Stimulated activated CD4-positive, alpha-beta T cell treated with anti-CD3 and anti-CD28 coated beads, TNF-alpha, amount 100 ng/mL, for 48 hours (primary cell): Measurements from ENCODE around the gene PAK1.
A peak's percentile ranks its signal among the peaks of the same experiment; 100 is the strongest.

Experiments
- DNase-seq, 3 donors: peaks; one replicate each; pipeline ENCODE4 v3.0.0-alpha.2; 2020; ENCODE audit warnings: low read depth in 3 of 3

The PAK1 gene

DNA sequence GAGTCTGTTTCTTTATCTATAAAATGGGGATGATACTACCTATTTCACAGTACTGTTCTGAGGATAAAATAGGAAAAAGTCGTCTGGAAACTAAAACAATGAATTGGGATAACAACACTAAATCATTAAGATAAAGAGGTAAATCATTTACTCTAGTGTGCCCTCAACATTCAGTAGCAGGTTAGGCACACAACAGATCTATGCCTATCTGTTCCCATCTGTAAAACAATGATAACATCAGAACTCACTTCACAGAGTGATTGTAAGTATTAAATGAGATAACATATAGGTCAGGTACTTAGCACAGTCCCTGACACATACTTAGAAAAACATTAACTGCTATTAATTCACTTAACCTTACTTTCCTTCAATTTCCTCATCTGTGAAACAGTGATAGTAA lies 36.9 kb downstream of the PAK1 start:
- no peak for DNase-seq

DNA sequence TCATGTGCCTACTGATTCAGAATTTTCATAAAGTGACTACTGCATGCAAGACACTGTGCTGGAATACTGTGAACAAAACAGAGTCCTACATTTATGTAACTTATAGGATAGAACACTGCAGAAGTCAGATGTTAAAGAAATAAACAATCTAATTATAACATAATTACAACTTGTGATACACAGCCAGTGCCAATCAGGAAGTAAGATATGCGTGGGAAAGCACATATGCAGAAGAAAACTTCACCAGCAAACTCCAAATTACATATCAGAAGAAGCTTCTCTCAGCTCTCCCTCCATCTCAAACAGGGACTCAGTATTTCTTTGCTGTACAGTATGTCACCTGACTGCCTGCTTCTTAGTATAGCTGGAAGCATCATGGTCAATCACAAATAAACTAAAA lies 37.4 kb downstream of the PAK1 start:
- no peak for DNase-seq

GRCh38 chr11:77435972-77436371 lies 37.9 kb downstream of the PAK1 start:
- DNase-seq: no peak

- DNase-seq: no peak
These were observed 42.1 kb downstream of the PAK1 start for GRCh38 chr11:77431813-77432212.

DNA sequence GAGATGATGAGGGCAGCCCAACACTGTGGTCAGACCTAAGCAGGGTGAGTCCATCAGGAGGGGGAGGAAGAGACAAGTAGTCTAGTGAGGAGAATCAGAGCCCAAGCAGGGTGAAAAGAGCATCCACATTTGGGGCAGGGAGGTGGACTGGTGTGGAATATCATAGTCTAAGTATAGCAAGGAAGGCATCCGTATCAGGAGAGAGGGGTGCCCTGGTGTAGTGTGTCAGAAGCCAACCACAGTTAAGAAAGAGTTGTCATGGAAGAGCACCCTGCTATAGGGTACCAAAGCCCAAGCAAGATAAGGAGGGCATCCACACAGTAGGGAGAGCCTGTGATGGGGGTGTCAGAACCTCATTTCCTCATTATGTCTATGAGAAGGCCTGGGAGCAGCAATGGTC lies 45.3 kb downstream of the PAK1 start:
- DNase-seq: no peak

- DNase-seq: no peak
These were observed 48.5 kb downstream of the PAK1 start for GRCh38 chr11:77425346-77425745.

DNA sequence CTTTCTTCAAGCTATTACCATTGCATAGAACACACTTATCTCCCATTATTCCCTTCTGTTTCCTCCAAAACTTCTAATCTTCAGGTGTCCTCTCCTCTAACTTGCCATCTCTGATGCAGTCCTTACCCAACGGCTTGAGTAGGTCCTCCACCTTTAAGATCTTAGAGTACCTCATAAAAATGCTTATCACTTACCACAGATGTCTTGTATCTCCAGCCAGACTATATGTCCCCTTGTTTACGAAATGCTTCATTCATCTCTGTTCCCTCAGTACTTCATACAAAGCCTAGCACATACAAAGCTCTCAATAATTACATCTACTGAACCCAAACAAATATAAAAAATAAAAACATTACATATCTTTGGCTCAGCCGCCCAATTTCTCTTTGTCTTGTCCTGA lies 49.2 kb downstream of the PAK1 start:
- DNase-seq: no peak

- no peak for DNase-seq
These were observed 50.3 kb downstream of the PAK1 start for GRCh38 chr11:77423624-77424023.

GRCh38 chr11:77422687-77423086 lies 51.2 kb downstream of the PAK1 start:
- no peak for DNase-seq

GRCh38 chr11:77421041-77421723 lies 52.7 kb downstream of the PAK1 start:
- DNase-seq: no peak

DNA sequence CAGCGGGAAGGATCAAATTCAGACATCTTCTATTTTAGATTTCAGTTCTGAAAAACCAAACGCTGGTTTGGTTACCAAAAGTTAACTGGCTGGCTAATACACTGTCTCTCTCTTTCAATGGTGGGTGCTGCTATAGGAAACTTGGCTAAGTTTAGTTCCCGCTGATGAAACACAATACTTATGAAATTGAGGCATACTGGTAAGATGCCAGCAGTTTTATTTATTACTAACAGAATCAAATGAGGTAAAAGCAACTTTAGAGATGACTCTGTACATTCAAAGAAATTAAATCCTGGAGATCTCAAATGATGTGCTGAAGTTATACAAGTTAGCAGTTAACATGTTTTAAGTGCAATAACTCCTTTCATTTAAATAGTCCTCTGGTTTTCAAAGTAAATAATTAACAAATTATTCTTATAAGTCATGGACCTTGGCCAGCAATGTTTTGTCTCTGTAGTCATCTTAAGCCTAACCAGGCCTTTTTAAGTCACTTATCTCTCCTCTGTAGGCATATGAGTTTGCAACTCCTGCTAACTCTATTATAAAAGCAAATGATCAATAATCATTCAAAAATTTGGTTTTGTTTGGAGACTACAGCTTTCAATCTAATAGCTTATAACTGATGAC lies 54.8 kb downstream of the PAK1 start:
- DNase-seq: no peak

- no peak for DNase-seq
These were observed 55.5 kb downstream of the PAK1 start for GRCh38 chr11:77418155-77418970.

DNA sequence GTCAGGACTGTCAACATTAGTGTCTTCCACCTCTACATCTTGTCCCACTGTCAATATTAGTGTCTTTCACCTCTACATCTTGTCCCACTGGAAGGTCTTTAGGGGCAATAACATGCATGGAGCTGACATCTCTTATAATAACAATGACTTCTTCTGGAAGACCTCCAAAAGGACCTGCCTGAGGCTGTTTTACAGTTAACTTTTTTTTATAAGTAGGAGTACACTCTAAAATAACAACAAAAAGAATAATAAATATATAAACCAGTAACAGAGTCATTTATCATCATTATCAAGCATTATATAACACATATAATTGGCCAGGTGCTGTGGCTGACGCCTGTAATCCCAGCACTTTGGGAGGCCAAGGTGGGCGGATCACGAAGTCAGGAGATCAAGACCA lies 57.5 kb downstream of the PAK1 start:
- DNase-seq: no peak

- DNase-seq: no peak
These were observed 59.9 kb downstream of the PAK1 start for GRCh38 chr11:77413850-77414460.

DNA sequence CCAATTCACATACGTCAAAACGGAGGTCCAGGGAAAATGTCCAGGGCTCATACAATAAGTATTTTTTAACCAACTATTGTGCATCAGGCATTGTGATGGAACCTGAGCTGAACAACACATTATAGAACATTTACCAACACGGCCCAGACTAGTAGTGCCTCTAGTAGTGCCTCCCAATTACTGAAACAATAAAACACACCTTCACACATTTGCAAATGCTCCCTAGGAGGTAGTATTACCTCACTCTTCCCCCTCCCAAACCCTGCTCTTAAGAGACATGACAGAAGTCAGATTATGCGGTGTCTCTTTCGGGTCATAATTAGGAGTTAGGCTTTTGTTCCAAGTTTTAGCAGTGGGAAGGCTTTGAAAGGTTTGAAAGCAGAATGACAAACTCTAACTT lies 61.1 kb downstream of the PAK1 start:
- no peak for DNase-seq

GRCh38 chr11:77411717-77412441 lies 62.0 kb downstream of the PAK1 start:
- DNase-seq: peak; percentile 59 to 76 (median 63)

GRCh38 chr11:77411137-77411707 lies 62.7 kb downstream of the PAK1 start:
- DNase-seq: peak in 2 of 3 donors; percentile 0 to 2

GRCh38 chr11:77410076-77410827 lies 63.6 kb downstream of the PAK1 start:
- DNase-seq: no peak

DNA sequence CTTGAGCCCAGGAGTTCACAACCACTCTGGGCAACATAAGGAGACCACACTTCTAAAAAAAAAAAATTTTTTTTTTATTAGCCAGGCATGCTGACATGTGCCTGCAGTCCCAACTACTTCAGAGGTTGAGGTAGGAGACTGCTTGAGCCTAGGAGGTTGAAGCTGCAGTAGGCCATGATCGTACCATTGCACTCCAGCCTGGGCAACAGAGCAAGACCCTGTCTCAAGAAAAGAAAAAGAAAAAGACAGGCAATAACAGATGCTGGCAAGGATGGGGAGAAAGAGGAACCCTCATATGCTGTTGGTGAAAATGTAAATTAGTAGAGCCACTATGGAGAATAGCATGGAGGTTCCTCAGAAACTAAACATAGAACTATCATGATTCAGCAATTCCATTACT lies 64.8 kb downstream of the PAK1 start:
- DNase-seq: no peak

DNA sequence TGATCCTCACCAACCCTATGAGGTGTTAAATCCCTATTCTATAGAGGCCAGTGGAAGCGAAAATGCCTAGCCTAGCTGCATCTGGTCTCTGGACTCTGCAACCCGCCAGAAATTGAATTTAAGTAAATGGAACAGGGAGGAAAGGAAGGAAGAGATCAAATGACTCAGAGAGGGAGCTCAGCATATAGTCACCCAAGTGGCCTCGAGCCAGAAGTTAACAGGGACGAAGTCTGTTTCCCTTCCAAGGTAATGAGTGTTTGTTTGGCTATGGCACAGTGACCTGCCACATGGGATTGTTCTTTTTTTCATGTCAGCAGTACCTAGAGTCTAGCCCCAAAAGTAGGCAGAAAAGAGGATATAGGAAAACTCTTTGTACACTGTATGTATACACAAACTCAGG lies 66.3 kb downstream of the PAK1 start:
- DNase-seq: no peak

DNA sequence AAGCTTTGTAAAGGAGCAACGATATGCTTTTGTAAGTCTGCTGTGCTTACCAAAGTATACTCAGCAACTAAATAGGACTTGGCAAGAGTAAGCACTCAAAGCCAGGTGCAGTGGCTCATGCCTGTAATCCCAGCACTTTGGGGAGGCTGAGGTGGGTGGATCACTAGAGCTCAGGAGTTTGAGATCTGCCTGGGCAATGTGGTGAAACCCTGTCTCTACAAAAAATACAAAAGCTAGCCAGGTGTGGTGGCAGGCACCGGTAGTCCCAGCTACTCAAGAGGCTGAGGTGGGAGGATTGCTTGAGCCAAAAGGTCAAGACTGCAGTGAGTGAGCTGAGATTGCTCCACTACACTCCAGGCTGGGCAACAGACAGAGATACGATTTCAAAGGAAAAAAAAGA lies 67.5 kb downstream of the PAK1 start:
- DNase-seq: no peak
